Ishikawa (cell line): Measurements from ENCODE around the gene SSBP3.

Experiments used
- CEBPB ChIP-seq: IDR thresholded peaks from 2 replicates; pipeline ENCODE4 v1.6.1; 2012
- CREB1 ChIP-seq: IDR thresholded peaks from 2 replicates; pipeline ENCODE4 v1.6.1; 2012; ENCODE audit warnings: low read depth
- EGR1 ChIP-seq: IDR thresholded peaks from 2 replicates; pipeline ENCODE4 v1.6.1; 2012
- EP300 ChIP-seq: IDR thresholded peaks from 2 replicates; pipeline ENCODE4 v1.6.1; 2012; ENCODE audit warnings: borderline replicate concordance
- FOXM1 ChIP-seq: IDR thresholded peaks from 2 replicates; pipeline ENCODE4 v1.6.1; 2012; ENCODE audit warnings: low read depth, borderline replicate concordance
- MAX ChIP-seq: IDR thresholded peaks from 2 replicates; pipeline ENCODE4 v1.6.1; 2012
- RAD21 ChIP-seq: IDR thresholded peaks from 2 replicates; pipeline ENCODE4 v1.6.1; 2012; ENCODE audit warnings: low read depth
- REST ChIP-seq: IDR thresholded peaks from 2 replicates; pipeline ENCODE4 v1.6.1; 2012; ENCODE audit warnings: low read depth, mild to moderate bottlenecking
- TAF1 ChIP-seq: IDR thresholded peaks from 2 replicates; pipeline ENCODE4 v1.6.1; 2012; ENCODE audit warnings: low read depth, mild to moderate bottlenecking
- TCF12 ChIP-seq: IDR thresholded peaks from 2 replicates; pipeline ENCODE4 v1.6.1; 2012; ENCODE audit warnings: low read depth
- TEAD4 ChIP-seq: IDR thresholded peaks from 2 replicates; pipeline ENCODE4 v1.6.1; 2012
- USF1 ChIP-seq: IDR thresholded peaks from 2 replicates; pipeline ENCODE4 v1.6.1; 2012
- YY1 ChIP-seq: IDR thresholded peaks from 2 replicates; pipeline ENCODE4 v1.6.1; 2012; ENCODE audit warnings: low read depth

- no peak for TF ChIP-seq YY1
- no peak for TF ChIP-seq REST
- no peak for TF ChIP-seq MAX
- TF ChIP-seq RAD21, result no peak
- no peak for TF ChIP-seq TAF1
- no peak for TF ChIP-seq TCF12
- TF ChIP-seq CREB1, result no peak
- TF ChIP-seq CEBPB, result no peak
- TF ChIP-seq EGR1, result no peak
- TF ChIP-seq TEAD4, result no peak
- no peak for TF ChIP-seq FOXM1
- TF ChIP-seq EP300, result no peak
- no peak for TF ChIP-seq USF1
These were observed 78.0 kb downstream of the SSBP3 start for GRCh38 chr1:54328066-54328636.
